Mesodermal cell (in vitro differentiated cells): ENCODE results near the gene OR2AG1.

Experiments used
- H3K27ac ChIP-seq: 2 replicates; pipeline ENCODE4 v1.7.0; 2013; ENCODE audit warnings: mild to moderate bottlenecking, low read depth, low read length, moderate library complexity; ENCODE audit not compliant: severe bottlenecking
- H3K36me3 ChIP-seq: 2 replicates; pipeline ENCODE4 v1.7.1; 2013; ENCODE audit warnings: mild to moderate bottlenecking, low read length, moderate library complexity; ENCODE audit not compliant: control insufficient read depth, insufficient read depth
- H3K4me1 ChIP-seq: one replicate; pipeline ENCODE4 v1.7.1; 2013; ENCODE audit warnings: mild to moderate bottlenecking, low read length; ENCODE audit not compliant: insufficient read depth, control insufficient read depth, poor library complexity, severe bottlenecking
- H3K4me3 ChIP-seq: 2 replicates; pipeline ENCODE4 v1.7.0; 2013; ENCODE audit warnings: low read length, control low read depth, mild to moderate bottlenecking; ENCODE audit not compliant: insufficient read depth, poor library complexity, severe bottlenecking; ENCODE audit errors: extremely low read depth
- H3K9me3 ChIP-seq: 2 replicates; pipeline ENCODE4 v1.7.1; 2013; ENCODE audit warnings: mild to moderate bottlenecking, low read length, moderate library complexity; ENCODE audit not compliant: control insufficient read depth
- WGBS, 2 experiments: methylation state at CpG; one replicate each; pipeline ENCODE4 v1.1.5; 2013; ENCODE audit warnings: missing lambda C conversion rate in 2 of 2; ENCODE audit not compliant: insufficient coverage in 2 of 2; 5-methylcytosine and 5-hydroxymethylcytosine counted together

The OR2AG1 gene

DNA sequence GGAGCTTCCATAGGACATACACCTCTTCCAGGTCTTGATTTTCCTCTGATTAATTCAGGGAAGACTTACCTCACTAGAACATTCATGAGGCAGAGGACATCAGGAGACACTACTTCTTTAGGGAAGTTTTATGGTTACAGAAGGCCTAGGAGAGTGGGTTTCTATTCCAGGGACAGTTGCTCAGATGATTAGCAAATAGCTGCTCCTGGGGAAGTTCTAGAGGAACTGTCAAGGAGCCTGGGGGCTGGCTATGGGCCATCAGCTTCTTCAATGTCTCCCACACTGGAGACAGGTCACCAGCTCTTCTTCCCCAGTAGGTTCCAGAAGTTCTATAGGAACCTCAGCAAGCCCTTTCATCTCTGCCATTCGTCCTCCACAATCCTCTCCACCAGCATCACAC lies 51.2 kb downstream of the OR2AG1 start:
- H3K4me1 ChIP-seq: no peaks in the 10 kb centered on the region
- no peak overlapping the region for H3K4me3 ChIP-seq
- H3K9me3 ChIP-seq: no peaks in the 10 kb centered on the region
- H3K36me3 ChIP-seq: no peaks in the 10 kb centered on the region
- whole genome bisulfite sequencing, 2 experiments: no CpG with 5 or more reads among the region's 1 CpG
- no peak overlapping the region for H3K27ac ChIP-seq
